ENCODE results near the gene KANSL3.
"Not testable (repeated sequence)": the region's sequence is repeated elsewhere in the genome, so short reads cannot be mapped to it uniquely, and the experiment has no call there.

Gene KANSL3

GRCh38 chr2:96557421-96557820 is 80.7 kb downstream of the KANSL3 start:
- H3K27ac ChIP-seq (ENCODE audit: low read depth, low read length); H3K9ac ChIP-seq (ENCODE audit: low read length); H3K27me3 ChIP-seq (ENCODE audit: control insufficient read depth, insufficient read depth, low read length); H3K4me1 ChIP-seq (ENCODE audit: control insufficient read depth, insufficient read depth, low read length); H3K36me3 ChIP-seq (ENCODE audit: control insufficient read depth, insufficient read depth, low read length); H3K9me3 ChIP-seq (ENCODE audit: control insufficient read depth, insufficient read depth, low read depth, low read length); H3K4me3 ChIP-seq (ENCODE audit: low read depth, low read length): not testable (repeated sequence)

GRCh38 chr2:96556441-96557330 is 81.4 kb downstream of the KANSL3 start:
- Histone ChIP-seq H3K36me3 (ENCODE audit: control insufficient read depth, insufficient read depth, low read length) (no peaks in the 10 kb centered on the region), H3K27ac (ENCODE audit: low read depth, low read length) (no peak overlapping the region), H3K9me3 (ENCODE audit: control insufficient read depth, insufficient read depth, low read depth, low read length) (peaks cover 4% of the 10 kb centered on the region), H3K4me1 (ENCODE audit: control insufficient read depth, insufficient read depth, low read length) (peaks cover 6% of the 10 kb centered on the region), H3K4me3 (ENCODE audit: low read depth, low read length) (no peak overlapping the region), H3K27me3 (ENCODE audit: control insufficient read depth, insufficient read depth, low read length) (no peaks in the 10 kb centered on the region), H3K9ac (ENCODE audit: low read length) (no peak overlapping the region)

- no peak overlapping the region for H3K27ac ChIP-seq (ENCODE audit: low read depth, low read length)
- H3K36me3 ChIP-seq (ENCODE audit: control insufficient read depth, insufficient read depth, low read length), result no peaks in the 10 kb centered on the region
- H3K9ac ChIP-seq (ENCODE audit: low read length), result no peak overlapping the region
- H3K4me1 ChIP-seq (ENCODE audit: control insufficient read depth, insufficient read depth, low read length), result peaks cover 6% of the 10 kb centered on the region
- no peak overlapping the region for H3K4me3 ChIP-seq (ENCODE audit: low read depth, low read length)
- peaks cover 4% of the 10 kb centered on the region for H3K9me3 ChIP-seq (ENCODE audit: control insufficient read depth, insufficient read depth, low read depth, low read length)
- no peaks in the 10 kb centered on the region for H3K27me3 ChIP-seq (ENCODE audit: control insufficient read depth, insufficient read depth, low read length)
Observed at GRCh38 chr2:96555146-96555610, 82.9 kb downstream of the KANSL3 start.

GRCh38 chr2:96554293-96555145 is 83.6 kb downstream of the KANSL3 start:
- Histone ChIP-seq H3K4me3 (ENCODE audit: low read depth, low read length) (no peak overlapping the region), H3K27ac (ENCODE audit: low read depth, low read length) (no peak overlapping the region), H3K27me3 (ENCODE audit: control insufficient read depth, insufficient read depth, low read length) (no peaks in the 10 kb centered on the region), H3K9me3 (ENCODE audit: control insufficient read depth, insufficient read depth, low read depth, low read length) (peaks cover 4% of the 10 kb centered on the region), H3K4me1 (ENCODE audit: control insufficient read depth, insufficient read depth, low read length) (peaks cover 9% of the 10 kb centered on the region), H3K9ac (ENCODE audit: low read length) (no peak overlapping the region), H3K36me3 (ENCODE audit: control insufficient read depth, insufficient read depth, low read length) (no peaks in the 10 kb centered on the region)

GRCh38 chr2:96553957-96554292 is 84.2 kb downstream of the KANSL3 start:
- not testable (repeated sequence) for H3K9ac ChIP-seq (ENCODE audit: low read length); H3K27ac ChIP-seq (ENCODE audit: low read depth, low read length); H3K9me3 ChIP-seq (ENCODE audit: control insufficient read depth, insufficient read depth, low read depth, low read length); H3K27me3 ChIP-seq (ENCODE audit: control insufficient read depth, insufficient read depth, low read length); H3K4me3 ChIP-seq (ENCODE audit: low read depth, low read length); H3K36me3 ChIP-seq (ENCODE audit: control insufficient read depth, insufficient read depth, low read length)
- peaks cover 10% of the 10 kb centered on the region for H3K4me1 ChIP-seq (ENCODE audit: control insufficient read depth, insufficient read depth, low read length)

GRCh38 chr2:96553176-96553956 is 84.7 kb downstream of the KANSL3 start:
- H3K9me3 ChIP-seq (ENCODE audit: control insufficient read depth, insufficient read depth, low read depth, low read length), result peaks cover 4% of the 10 kb centered on the region
- H3K27ac ChIP-seq (ENCODE audit: low read depth, low read length), result no peak overlapping the region
- H3K9ac ChIP-seq (ENCODE audit: low read length), result no peak overlapping the region
- no peak overlapping the region for H3K4me3 ChIP-seq (ENCODE audit: low read depth, low read length)
- H3K36me3 ChIP-seq (ENCODE audit: control insufficient read depth, insufficient read depth, low read length), result no peaks in the 10 kb centered on the region
- H3K4me1 ChIP-seq (ENCODE audit: control insufficient read depth, insufficient read depth, low read length), result peaks cover 10% of the 10 kb centered on the region
- H3K27me3 ChIP-seq (ENCODE audit: control insufficient read depth, insufficient read depth, low read length), result no peaks in the 10 kb centered on the region

- Histone ChIP-seq H3K36me3 (ENCODE audit: control insufficient read depth, insufficient read depth, low read length) (no peaks in the 10 kb centered on the region), H3K27me3 (ENCODE audit: control insufficient read depth, insufficient read depth, low read length) (no peaks in the 10 kb centered on the region), H3K9me3 (ENCODE audit: control insufficient read depth, insufficient read depth, low read depth, low read length) (peaks cover 4% of the 10 kb centered on the region), H3K9ac (ENCODE audit: low read length) (no peak overlapping the region), H3K4me1 (ENCODE audit: control insufficient read depth, insufficient read depth, low read length) (peaks cover 10% of the 10 kb centered on the region), H3K27ac (ENCODE audit: low read depth, low read length) (no peak overlapping the region), H3K4me3 (ENCODE audit: low read depth, low read length) (no peak overlapping the region)
Observed at GRCh38 chr2:96552315-96553175, 85.6 kb downstream of the KANSL3 start.

GRCh38 chr2:96551605-96552314 is 86.4 kb downstream of the KANSL3 start:
- Histone ChIP-seq H3K27ac (ENCODE audit: low read depth, low read length) (no peak overlapping the region), H3K4me3 (ENCODE audit: low read depth, low read length) (no peak overlapping the region), H3K9ac (ENCODE audit: low read length) (no peak overlapping the region), H3K27me3 (ENCODE audit: control insufficient read depth, insufficient read depth, low read length) (no peaks in the 10 kb centered on the region), H3K4me1 (ENCODE audit: control insufficient read depth, insufficient read depth, low read length) (peaks cover 13% of the 10 kb centered on the region), H3K9me3 (ENCODE audit: control insufficient read depth, insufficient read depth, low read depth, low read length) (no peaks in the 10 kb centered on the region), H3K36me3 (ENCODE audit: control insufficient read depth, insufficient read depth, low read length) (no peaks in the 10 kb centered on the region)

- H3K4me1 ChIP-seq (ENCODE audit: control insufficient read depth, insufficient read depth, low read length), result peaks cover 13% of the 10 kb centered on the region
- no peaks in the 10 kb centered on the region for H3K36me3 ChIP-seq (ENCODE audit: control insufficient read depth, insufficient read depth, low read length)
- H3K27ac ChIP-seq (ENCODE audit: low read depth, low read length), result no peak overlapping the region
- no peak overlapping the region for H3K9ac ChIP-seq (ENCODE audit: low read length)
- no peaks in the 10 kb centered on the region for H3K27me3 ChIP-seq (ENCODE audit: control insufficient read depth, insufficient read depth, low read length)
- 0 out of 2 replicates have a peak, but pooled peaks cover 2% of the 10 kb centered on the region for H3K9me3 ChIP-seq (ENCODE audit: control insufficient read depth, insufficient read depth, low read depth, low read length)
- no peak overlapping the region for H3K4me3 ChIP-seq (ENCODE audit: low read depth, low read length)
Observed at GRCh38 chr2:96550787-96551604, 87.1 kb downstream of the KANSL3 start.

Data from HUES6 (cell line).